GM19438 (cell line): Measurements from ENCODE around the gene RECQL5.

Experiments
- ATAC-seq: cut with Tn5 transposase; IDR thresholded peaks from one replicate; pipeline ENCODE4 v1.9.1; 2021; ENCODE audit warnings: low read depth; ENCODE audit not compliant: unreplicated experiment

Gene RECQL5

GRCh38 chr17:75619506-75620431 lies 47.2 kb downstream of the RECQL5 start:
- ATAC-seq: no peak

GRCh38 chr17:75617675-75618074 lies 49.3 kb downstream of the RECQL5 start:
- no peak for ATAC-seq

- ATAC-seq: no peak
Observed at GRCh38 chr17:75617218-75617617, 49.7 kb downstream of the RECQL5 start.

DNA sequence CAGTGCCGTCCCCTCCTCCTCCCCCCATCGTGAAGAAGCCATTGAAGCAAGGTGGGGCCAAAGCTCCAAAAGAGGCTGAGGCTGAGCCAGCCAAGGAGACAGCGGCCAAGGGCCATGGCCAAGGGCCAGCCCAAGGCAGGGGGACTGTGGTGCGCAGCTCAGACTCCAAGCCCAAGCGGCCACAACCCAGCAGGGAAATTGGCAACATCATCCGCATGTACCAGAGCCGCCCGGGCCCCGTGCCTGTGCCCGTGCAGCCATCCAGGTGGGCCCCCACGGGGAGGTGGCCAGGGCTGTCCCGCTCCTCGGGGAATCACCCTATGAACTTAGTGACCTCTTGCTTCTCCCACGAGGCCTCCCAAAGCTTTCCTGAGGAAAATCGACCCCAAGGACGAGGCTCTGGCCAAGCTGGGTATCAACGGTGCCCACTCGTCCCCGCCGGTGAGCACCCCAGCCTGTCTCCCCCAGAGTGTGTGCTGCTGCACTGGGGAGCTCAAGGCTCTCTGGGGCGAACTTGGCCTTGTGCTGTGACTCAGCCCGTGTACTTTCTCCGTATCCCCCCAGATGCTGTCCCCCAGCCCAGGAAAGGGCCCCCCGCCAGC lies 50.3 kb downstream of the RECQL5 start:
- no peak for ATAC-seq

- ATAC-seq: no peak
Observed at GRCh38 chr17:75615301-75615700, 51.7 kb downstream of the RECQL5 start.

DNA sequence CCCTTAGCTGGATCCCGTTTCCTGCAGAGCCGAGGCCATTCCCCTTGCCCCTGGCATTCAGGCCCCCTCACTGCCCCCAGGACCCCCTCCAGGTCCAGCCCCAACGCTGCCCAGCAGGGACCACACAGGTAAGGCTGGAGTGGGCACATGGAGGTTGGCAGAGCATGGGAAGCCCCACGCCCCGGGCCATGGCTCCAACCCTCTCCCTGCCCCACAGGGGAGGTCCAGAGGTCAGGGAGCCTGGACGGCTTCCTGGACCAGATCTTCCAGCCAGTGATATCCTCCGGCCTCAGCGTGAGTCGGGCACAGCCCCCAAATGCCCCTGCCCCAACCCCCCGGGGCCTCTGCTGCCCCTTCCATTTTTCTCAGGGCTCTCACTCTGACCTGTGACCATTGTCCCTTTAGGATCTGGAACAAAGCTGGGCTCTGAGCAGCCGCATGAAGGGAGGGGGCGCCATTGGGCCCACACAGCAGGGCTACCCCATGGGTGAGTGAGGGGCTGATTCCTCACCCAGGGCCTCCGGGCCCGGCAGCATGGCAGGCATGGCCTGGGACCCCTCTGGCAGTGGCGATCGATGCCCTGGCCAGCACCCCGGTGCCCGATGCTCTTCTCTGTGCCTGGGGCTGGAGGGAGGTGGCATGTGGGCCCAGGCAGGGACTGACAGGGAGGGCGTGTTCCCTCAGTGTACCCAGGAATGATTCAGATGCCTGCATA lies 52.2 kb downstream of the RECQL5 start:
- no peak for ATAC-seq

- ATAC-seq: no peak
Observed at GRCh38 chr17:75614006-75614405, 52.9 kb downstream of the RECQL5 start.

GRCh38 chr17:75612906-75613626 lies 53.9 kb downstream of the RECQL5 start:
- no peak for ATAC-seq

GRCh38 chr17:75611851-75612429 lies 55.0 kb downstream of the RECQL5 start:
- ATAC-seq: no peak

GRCh38 chr17:75610103-75610984 lies 56.6 kb downstream of the RECQL5 start:
- ATAC-seq: no peak

GRCh38 chr17:75607086-75607485 lies 59.9 kb downstream of the RECQL5 start:
- ATAC-seq: no peak

DNA sequence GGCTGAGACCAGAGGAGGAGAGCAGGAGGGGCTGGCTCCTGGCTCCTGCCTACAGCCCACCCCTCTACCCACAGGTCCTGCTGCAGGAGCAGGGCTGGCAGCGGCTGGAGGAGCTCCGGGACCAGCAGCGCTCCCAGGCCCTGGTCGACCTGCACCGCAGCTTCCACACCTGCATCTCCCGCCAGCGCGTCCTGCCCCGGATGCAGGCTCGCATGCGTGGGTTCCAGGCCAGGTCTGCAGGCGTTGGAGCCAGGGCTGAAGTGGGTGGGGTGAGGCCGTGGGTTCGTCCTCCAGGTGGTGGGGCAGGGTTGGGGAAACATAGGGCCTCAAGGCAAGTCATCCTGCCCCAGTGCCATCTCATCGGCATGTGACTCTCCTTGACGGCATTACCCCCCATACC lies 61.2 kb downstream of the RECQL5 start:
- ATAC-seq: no peak

DNA sequence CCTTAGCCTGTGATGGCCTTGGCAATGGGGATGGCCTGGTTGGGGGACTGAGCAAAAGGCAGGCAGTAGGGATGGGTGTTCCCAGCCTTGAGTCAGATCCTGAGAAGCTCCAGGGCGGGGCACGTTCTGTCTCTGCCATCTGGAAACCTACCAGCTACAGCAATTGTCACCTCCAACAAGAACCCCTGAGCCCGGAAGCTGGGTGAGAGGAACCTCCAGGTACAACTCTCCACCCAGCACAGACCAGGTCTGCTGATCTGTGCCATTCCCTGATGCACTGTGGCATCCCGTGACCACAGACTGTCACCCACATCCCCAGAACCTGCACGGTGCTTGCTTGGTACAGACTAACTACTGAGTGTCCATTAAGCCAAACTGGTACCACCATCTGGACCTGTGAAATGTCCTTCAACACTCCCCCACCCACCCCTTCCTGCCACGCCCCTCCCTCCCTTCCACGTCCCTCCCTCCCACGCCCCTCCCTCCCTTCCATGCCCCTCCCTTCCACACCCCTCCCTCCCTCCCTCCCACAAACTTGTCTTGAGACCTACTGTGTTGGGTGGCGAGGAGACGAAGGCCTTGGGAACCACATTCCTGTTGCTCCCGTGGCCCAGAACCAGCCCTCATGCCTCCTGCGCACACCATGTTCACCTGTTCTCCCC lies 62.8 kb downstream of the RECQL5 start:
- no peak for ATAC-seq

- no peak for ATAC-seq
Observed at GRCh38 chr17:75603123-75603522, 63.8 kb downstream of the RECQL5 start.

DNA sequence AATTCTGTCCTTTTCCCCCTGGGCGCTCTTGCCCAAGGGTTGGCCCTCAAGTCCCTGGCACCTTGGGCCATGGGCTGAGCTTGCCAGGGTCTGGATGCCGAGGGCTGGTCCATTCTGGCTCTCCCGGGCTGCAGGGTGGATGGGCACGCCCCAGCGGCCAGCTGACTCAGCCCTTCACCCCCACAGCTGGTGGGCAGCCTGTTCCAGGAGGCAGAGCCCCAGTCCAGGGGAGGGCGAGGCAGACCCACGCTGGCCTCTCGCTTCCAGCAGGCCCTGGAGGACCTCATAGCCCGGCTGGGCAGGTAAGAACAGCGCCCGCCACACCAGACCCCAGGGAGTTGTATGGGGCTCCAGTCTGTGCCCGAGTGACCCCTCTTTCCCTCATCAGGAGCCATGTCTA lies 64.3 kb downstream of the RECQL5 start:
- no peak for ATAC-seq

- no peak for ATAC-seq
Observed at GRCh38 chr17:75601057-75601987, 65.6 kb downstream of the RECQL5 start.

DNA sequence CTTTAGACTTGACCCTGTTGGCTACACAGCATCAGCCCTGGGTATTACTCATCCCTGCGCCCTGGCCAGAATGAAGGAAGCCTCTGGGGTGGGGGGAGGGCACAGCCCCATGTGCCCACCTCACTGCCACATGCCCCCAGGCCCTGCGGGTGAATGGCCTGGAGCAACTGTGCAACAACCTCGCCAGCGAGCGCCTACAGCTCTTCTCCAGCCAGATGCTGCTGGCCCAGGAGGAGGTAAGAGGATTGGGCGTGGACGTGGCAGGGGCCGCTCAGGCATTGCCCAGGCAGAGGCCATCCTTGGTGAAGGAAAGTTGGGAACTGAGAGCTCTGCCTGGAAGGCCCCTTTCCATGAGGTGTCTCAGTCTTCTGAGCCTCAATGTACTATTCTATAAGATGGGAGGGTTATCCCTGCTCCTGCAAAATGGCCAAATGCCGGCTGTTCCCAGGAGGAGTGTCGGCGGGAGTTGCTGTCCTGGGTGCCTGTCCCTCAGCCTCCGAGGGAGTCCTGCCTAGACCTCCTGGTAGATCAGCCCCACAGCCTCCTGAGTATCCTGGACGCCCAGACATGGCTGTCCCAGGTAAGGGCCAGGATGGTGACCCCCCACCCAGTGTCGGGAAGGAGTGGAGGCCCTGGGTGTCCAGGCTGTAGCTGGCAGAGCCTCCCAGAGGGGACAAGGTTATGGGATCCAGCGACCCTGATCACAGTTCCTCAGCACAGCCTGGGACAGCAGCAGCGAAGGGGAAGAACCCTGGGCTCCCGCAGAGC lies 70.5 kb downstream of the RECQL5 start:
- no peak for ATAC-seq
